Inflammatory macrophage treated with lipopolysaccharide for 1 hour (primary cell): Measurements from ENCODE around the gene PIGS.
A peak's percentile ranks its signal among the peaks of the same experiment; 100 is the strongest.
"Not testable (repeated sequence)": the region's sequence is repeated elsewhere in the genome, so short reads cannot be mapped to it uniquely, and the experiment has no call there.

Experiments used
- DNase-seq, 2 donors: peaks; one replicate each; pipeline ENCODE4 v3.0.0-alpha.2; 2020 to 2022

The PIGS gene

GRCh38 chr17:28528327-28529012, 42.9 kb downstream of the PIGS start:
- no peak for DNase-seq

GRCh38 chr17:28527859-28528258, 43.5 kb downstream of the PIGS start:
- DNase-seq: no peak

DNA sequence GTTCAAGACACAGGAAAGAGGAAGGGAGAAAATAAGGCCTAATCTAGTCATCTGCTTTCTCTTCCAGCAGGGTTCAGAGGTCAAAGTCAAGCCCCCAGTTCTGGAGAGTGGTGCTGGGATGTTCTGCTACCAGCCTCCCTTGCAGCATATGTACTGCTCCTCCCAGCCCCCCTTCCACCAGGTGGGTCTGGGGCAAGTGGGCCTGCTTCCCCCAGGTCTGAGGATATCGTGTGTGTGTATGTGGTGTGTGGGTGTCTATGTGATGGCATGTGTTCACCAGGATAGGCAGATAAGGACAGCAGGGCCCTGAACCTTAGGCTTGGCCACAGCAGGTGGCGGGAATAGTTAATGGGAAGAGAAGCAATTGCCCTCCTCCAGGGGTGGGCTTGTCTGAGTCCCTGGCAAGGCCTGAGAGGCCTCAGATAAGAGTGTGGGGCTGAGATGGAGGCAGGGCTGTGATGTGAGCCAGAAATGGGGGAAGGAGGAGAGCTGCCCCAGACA, 44.1 kb downstream of the PIGS start:
- DNase-seq: no peak

- DNase-seq: no peak
These were observed 44.9 kb downstream of the PIGS start for GRCh38 chr17:28526381-28526780.

DNA sequence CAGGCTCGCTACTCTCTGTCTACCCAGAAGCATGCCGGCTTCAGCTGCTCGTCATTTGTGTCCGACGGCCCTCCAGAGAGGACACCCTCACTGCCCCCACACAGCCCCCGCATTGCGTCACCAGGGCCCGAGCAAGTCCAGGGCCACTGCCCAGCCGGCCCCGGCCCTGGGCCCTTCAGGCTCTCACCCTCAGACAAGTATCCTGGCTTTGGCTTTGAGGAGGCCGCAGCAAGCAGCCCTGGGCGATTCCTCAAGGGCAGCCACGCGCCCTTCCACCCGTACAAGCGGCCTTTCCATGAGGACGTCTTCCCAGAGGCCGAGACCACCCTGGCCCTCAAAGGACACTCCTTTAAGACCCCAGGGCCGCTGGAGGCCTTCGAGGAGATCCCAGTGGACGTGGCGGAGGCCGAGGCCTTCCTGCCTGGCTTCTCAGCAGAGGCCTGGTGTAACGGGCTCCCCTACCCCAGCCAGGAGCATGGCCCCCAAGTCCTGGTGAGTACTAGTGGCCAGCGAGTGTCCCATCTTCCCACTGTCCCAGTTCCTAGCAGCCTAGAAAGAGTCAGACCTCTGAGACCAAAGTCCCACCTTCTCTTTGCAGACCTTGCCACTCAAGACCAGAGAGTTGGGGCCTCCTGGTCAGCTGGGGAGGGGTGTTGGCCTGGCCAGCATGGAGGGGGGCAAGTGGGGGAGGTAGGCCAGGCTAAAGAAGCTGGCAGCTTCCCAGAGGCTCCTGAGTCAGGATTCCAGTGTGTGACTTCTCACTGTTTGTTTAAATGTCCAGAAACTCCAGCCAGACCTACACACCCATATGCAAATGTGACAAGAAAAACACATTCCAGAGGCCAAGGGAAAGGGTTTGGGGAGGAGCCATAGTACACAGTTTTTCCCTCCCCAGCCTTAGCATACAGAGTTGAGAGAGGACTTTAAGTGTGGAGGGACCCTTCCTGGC, 46.6 kb downstream of the PIGS start:
- no peak for DNase-seq

DNA sequence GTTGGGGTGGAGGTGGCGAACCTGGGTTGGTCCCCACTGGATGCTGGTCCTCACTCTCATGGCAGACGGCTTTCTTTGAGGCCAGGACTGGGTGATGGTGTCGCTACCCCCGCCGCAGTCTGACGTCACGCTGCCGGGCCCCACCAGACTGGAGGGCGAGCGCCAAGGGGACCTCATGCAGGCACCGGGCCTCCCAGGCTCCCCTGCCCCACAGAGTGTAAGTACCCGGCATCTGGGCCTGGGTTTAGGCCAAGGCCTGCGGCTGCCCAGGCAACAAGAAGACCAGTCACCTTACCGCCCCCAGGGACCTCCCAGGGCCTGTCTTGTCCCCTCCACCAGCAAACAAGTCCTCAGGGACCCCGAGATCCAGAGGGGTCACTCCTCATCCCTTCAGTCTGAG, 47.4 kb downstream of the PIGS start:
- DNase-seq: no peak

GRCh38 chr17:28523186-28523585, 48.1 kb downstream of the PIGS start:
- DNase-seq: no peak

DNA sequence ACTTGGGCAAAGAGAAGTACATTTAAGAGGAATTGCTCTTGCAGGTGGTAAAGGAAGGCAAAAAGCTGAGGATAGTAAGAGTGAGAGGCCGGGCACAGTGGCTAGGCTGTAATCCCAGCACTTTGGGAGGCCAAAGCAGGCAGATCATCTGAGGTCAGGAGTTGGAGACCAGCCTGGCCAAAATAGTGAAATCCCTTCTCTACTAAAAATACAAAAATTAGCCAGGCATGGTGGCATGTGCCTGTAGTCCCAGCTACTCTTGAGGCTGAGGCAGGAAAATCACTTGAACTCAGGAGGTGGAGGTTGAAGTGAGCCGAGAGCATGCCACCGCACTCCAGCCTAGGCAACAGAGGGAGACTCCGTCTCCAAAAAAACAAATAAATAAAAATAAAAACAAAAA, 49.0 kb downstream of the PIGS start:
- DNase-seq: not testable (repeated sequence)

DNA sequence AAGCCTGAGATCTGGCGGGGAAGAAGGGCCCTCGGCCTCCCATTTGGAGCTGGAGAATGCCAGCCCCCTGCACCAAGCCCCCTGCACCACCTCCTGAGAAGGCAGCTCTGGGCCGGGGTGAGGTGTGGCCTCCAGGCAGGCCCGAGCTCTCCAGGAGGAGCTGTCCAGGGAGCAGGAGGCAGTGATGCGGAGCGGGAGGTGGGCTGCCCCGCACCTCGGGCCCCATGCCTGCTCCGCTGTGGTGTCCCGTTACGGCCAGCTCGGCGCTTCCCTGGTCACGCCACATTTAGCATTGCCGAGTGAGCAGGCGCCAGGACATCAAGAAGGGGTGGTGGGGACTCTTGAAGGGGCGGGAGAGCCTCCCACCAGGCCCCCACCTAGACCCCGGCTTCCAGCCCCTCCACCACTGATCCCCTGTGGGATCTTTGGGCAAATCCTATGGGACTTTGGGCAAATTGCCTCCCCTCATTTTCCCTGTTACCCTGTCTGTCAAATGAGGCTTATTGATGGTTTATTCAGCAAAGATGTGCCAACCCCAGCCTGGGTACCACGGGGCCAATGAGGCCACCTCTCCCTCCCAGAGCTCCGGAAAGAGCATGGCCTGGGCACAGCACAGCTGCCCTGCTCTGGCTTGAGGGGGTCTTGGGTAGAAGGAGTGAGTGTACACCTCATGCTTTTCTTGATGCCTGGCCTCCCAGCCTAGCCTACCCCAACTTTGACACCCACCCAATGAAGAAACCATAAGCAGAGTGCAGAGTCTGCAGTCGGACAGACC, 49.8 kb downstream of the PIGS start:
- no peak for DNase-seq

GRCh38 chr17:28520687-28521086, 50.6 kb downstream of the PIGS start:
- no peak for DNase-seq

DNA sequence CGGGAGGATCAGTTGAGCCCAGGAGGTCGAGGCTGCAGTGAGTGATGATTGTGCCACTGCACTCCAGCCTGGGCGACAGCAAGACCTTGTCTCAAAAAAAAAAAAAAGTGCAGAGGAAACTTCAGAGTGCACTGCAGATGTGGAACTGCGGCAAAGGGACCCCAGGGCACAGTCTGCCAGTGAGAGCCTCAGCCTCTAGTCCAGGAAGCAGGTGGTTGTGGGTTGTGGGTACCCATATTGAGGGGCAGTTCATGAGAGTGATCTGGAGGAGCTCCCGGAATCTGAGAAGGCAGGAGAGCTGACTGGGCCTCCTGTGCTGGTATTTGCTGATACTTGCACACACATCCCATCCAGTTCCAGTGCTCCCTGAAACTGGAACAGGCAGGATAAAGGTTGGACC, 52.1 kb downstream of the PIGS start:
- no peak for DNase-seq

DNA sequence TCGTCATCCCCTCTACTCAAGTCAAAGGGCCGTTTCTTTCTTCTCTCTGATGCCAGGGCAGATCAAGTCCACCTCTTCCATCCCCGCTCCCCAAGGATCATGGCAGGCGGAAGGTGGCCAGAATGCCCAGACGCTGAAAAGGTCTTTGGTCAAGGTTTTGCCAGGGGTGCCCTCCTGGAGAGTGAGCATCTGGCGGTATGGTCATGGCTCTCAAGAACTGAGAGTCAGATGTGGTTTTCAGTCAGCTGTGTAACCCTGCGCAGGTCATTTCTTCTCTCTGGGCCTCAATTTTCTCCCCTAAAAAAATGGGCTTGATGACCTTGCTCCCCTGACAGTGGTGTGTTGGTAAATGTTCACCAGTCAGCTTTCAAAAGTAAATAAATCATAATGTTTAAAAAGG, 52.7 kb downstream of the PIGS start:
- no peak for DNase-seq

DNA sequence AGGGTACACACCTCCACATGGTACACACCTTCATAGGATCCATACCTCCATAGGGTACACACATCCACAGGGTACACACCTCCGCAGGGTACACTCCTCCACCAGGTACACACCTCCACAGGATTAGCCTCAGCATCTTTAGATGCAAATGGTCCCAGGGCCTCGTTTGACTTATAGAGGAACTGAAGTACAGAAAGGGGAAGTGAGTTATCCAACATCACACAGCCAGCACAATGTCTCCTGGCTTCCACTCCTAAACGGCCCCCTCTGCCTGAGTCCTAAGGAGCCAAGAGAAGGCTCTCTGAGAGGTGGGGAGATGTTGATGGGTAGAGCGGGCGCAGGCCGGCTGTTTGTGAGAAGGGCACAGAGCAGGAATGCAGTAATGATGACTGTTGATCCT, 53.2 kb downstream of the PIGS start:
- peak; percentile 33 to 39 for DNase-seq

DNA sequence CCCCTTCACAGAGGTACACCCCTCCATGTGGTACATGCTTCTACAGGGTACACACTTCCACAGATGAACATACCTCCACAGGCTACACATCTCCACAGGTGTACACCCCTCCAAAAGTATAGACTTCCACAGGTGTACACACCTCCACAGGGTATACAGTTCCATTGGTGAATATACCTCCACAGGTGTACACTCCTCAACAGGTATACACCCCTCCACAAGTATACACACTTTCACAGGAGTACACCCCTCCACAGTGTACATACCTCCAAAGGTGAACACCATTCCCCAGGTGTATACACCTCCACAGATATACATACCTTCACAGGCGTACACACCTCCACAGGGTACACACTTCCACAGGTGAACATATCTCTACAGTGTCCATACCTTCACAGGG, 55.8 kb downstream of the PIGS start:
- DNase-seq: no peak

GRCh38 chr17:28514561-28515002, 56.7 kb downstream of the PIGS start:
- DNase-seq: no peak

- no peak for DNase-seq
These were observed 57.8 kb downstream of the PIGS start for GRCh38 chr17:28513476-28513875.

DNA sequence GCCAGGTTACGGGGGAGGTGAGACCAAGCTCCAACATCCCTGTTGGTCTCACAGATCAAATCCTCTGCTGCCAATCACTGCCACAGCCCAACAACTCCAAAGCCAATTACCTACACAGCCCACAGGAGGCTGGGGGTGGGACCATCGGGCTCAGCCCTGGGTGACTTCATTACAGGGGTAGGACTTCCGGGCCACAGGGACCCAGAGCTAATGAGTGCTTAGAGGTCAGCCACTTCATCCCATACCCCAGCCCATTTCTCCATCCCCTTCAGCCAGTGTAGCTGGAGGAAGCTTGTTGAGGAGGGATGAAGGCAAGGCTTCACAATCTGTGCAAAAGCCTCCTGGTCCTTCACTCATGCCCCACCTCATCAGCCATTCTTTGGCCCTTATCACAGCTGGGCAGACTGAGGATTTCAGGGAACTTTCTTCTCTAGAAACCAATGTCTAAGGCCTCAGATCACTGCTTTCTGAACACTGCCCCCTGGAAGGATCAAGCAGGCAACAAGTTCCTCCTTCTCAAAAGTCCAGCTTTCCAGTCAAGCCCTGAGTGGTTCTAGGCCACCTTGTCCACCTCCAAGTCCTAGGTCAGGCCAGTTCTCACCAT, 59.4 kb downstream of the PIGS start:
- DNase-seq: no peak

- peak; percentile 67 to 78 for DNase-seq
These were observed 61.5 kb downstream of the PIGS start for GRCh38 chr17:28509789-28510188.

DNA sequence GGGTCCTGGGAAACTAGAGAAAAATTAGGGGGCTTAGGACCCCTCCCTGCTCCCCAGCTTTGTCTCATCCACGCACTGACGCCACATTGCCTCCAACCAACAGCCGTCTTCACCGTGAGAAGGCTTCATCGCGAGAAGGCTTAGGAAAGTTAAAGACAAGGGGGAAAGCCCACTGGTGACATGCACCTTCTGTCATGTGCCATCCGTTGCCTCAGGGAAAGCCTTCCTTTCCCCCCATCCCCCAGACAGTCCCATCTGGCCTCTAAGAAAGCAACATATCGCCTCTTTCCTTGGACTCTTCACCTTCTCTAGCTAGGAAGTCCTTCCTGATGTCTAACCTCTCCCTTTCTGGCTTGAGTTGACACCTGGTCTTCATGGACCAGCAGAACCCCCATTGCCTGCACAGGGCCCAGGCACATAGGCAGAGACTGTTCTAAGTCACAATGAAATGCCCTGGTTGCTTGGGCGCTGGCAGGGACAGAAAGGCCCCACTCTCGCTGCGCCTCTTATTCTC, 63.1 kb downstream of the PIGS start:
- no peak for DNase-seq

DNA sequence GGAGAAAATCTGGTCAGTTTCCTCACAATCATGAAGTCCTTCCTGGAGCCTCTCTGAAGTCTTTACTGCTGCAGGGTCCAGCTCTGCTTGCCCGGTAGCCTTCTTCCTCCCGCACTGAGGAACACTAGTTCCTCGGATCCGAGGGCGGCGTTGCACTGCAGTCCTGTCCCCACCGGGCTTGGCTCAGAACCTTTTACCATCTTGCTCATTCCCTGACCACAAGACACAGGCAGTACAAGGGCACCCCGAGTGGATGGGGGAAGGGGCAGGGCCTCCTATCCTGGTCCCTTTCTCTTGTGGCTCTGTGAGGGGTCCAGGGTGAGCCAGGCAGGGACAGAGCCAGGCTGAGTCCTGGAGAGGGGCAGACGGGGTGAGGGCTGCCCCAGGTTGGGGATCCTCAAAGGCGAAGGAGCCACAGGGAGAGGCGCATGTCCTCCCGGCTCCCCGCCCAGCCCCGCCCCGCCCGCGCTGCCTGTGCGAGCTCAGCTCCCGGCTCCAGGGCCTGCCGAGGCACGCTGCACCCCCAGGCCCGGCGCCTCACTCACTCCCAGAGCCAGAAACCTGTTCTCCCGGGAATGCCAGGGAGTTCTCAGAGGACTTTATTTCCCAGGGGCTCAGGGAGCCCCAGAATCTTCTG, 63.6 kb downstream of the PIGS start:
- DNase-seq: no peak

- peak in 1 of 2 donors; percentile 49 for DNase-seq
These were observed 64.4 kb downstream of the PIGS start for GRCh38 chr17:28506763-28507487.
